Panc1 (cell line): ENCODE data around the gene MIEN1.

Source experiments
- POLR2AphosphoS5 ChIP-seq: IDR thresholded peaks from 2 replicates; pipeline ENCODE4 v1.6.1; 2012; ENCODE audit warnings: mild to moderate bottlenecking, low read depth, low read length, moderate library complexity
- TF ChIP-seq, protein P1 (sequence below): fragments of 450-650 bp; IDR thresholded peaks from 2 replicates; pipeline ENCODE4 v1.5.1; 2017; ENCODE audit warnings: mild to moderate bottlenecking
- TF ChIP-seq, protein P2 (sequence below), 2 experiments: IDR thresholded peaks; 2 replicates each; pipeline ENCODE4 v1.6.1; 2011 to 2012; ENCODE audit warnings: low read depth in 2 of 2, control low read depth in 1 of 2, low read length in 1 of 2, mild to moderate bottlenecking in 1 of 2, moderate library complexity in 1 of 2; ENCODE audit not compliant: insufficient read depth in 1 of 2

GRCh38 chr17:39732586-39732985 is 2.3 kb upstream of the MIEN1 start:
- TF ChIP-seq, protein P1, sequence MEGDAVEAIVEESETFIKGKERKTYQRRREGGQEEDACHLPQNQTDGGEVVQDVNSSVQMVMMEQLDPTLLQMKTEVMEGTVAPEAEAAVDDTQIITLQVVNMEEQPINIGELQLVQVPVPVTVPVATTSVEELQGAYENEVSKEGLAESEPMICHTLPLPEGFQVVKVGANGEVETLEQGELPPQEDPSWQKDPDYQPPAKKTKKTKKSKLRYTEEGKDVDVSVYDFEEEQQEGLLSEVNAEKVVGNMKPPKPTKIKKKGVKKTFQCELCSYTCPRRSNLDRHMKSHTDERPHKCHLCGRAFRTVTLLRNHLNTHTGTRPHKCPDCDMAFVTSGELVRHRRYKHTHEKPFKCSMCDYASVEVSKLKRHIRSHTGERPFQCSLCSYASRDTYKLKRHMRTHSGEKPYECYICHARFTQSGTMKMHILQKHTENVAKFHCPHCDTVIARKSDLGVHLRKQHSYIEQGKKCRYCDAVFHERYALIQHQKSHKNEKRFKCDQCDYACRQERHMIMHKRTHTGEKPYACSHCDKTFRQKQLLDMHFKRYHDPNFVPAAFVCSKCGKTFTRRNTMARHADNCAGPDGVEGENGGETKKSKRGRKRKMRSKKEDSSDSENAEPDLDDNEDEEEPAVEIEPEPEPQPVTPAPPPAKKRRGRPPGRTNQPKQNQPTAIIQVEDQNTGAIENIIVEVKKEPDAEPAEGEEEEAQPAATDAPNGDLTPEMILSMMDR: no peak
- TF ChIP-seq POLR2AphosphoS5: no peak
- TF ChIP-seq, protein P2, sequence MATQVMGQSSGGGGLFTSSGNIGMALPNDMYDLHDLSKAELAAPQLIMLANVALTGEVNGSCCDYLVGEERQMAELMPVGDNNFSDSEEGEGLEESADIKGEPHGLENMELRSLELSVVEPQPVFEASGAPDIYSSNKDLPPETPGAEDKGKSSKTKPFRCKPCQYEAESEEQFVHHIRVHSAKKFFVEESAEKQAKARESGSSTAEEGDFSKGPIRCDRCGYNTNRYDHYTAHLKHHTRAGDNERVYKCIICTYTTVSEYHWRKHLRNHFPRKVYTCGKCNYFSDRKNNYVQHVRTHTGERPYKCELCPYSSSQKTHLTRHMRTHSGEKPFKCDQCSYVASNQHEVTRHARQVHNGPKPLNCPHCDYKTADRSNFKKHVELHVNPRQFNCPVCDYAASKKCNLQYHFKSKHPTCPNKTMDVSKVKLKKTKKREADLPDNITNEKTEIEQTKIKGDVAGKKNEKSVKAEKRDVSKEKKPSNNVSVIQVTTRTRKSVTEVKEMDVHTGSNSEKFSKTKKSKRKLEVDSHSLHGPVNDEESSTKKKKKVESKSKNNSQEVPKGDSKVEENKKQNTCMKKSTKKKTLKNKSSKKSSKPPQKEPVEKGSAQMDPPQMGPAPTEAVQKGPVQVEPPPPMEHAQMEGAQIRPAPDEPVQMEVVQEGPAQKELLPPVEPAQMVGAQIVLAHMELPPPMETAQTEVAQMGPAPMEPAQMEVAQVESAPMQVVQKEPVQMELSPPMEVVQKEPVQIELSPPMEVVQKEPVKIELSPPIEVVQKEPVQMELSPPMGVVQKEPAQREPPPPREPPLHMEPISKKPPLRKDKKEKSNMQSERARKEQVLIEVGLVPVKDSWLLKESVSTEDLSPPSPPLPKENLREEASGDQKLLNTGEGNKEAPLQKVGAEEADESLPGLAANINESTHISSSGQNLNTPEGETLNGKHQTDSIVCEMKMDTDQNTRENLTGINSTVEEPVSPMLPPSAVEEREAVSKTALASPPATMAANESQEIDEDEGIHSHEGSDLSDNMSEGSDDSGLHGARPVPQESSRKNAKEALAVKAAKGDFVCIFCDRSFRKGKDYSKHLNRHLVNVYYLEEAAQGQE (IDR thresholded peaks at IDR 0.05; ENCODE audit: insufficient read depth in 1 of 2, low read depth in 2 of 2, low read length in 1 of 2): no peak
